IPS DF 4.7 (cell line): Measurements from ENCODE around the gene YPEL2.

Experiments
- DNase-seq: peaks from one replicate; pipeline ENCODE4 v3.0.0-alpha.2; 2013; ENCODE audit warnings: low spot score; ENCODE audit errors: extremely low read depth

Gene YPEL2

DNA sequence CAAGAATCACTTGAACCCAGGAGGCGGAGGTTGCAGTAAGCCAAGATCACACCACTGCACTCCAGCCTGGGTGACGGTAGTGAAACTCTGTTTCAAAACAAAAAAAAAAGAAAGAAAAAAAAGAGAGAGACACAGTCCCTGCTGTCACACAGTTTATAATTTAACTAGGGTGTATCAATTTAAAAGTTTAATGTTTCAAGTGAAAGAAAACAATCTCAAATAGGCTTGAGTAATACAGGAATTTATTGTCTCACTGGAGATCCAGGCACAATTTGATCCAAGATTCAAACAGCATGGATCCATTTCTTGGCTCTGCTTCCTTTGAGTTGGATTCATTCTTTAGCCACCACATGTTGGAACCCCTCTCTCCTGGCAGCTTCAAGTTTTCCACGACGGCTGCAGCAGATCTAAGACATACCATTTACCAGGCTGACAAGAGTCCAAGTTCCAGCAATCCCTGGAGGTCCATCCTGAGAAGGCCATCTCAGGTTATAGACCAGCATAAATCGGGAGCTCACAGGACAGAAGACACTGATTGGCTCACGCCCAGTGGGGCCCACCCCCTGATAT lies 97.5 kb downstream of the YPEL2 start:
- no peak for DNase-seq

DNA sequence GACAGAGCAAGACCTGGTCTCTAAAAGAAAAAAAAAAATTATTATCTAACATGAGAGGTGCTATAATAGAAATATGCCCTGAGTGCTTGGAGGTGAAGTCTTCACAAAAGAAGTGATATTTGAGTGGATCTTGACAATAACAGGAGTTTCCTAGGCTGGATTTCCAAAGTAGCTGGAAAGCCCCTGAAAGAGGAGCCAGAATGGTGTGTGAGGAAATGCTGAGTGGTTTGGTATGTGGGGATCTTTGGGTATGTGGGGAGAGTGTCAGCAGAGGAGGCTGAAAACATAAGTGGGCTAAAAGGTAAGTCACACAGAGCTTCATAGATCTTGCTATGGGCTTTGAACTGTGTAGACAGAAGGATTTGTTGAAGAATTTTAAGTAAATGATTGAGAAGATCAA lies 100.1 kb downstream of the YPEL2 start:
- DNase-seq, result no peak

DNA sequence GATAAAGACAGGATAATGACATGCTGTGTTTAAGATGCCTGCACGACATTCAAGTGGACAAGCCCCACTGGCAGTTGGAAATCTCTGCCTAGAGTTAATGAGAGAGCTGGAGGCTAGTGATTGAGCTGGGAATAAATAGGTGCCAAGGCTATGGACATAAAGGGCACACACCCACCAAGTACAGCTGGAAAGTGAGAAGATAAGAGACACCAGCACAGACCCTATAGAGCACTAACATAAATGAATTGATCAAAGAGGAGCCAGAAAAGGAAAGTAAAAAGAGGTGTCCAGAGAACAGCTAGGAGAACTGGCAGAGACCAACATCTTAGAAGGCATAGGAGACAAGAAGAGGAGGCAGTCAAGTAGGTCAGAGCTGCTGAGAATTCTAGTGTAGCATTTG lies 101.2 kb downstream of the YPEL2 start:
- DNase-seq, result no peak

DNA sequence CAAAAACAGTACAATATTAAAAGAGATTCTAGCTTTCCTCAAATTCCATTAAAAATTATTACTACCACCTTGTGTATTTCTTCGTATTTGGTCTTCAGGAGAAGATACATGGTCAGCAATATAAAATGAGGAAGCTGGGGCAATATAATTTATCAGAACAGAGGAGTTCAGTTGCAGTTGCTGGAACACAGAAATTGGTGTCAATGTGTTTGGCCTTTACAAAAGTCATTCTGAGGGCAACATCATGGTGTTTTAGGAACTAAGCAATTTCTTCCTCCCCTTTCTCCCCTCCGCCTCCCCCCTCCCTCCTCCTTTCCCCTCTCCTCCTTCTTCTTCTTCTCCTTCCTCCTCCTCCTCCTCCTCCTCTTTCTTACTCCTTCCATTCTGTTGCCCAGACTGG lies 102.1 kb downstream of the YPEL2 start:
- no peak for DNase-seq

DNA sequence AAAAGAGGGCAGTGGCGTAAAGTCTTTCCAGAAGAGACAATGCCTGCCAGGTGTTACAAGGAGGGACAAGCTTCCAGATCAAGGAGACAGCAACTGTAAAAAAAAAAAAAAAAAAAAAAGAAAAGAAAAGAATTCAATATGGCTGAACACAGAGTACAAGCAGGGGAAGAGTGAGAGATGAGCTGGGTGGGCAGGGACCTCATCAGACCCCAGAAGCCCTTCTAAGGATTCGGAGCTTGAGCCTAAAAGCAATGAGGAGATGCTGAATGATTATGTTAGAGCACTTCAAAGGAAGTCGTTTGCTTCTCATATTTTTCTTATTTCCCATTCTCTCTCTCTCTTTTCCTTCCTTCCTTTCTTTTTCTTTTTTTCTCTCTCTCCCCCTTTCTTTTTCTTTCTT lies 103.0 kb downstream of the YPEL2 start:
- no peak for DNase-seq

DNA sequence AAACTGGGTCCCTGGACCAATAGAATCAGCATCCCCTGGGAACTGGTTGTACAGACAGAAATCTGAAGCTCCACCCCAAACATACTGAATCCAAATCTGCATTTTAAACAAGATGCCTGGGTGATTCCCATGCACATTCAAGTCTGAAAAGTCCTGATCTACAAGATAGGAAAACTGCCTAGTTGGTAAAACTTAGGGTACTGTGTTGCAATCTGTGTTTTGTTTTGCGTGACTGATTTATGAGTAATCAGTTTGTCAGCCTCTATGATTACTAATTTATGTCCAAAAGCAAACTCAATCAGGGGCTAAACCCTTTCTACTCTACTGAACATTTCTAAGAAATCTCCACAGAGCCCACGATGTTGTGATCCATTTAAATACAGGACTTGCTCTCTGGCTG lies 103.8 kb downstream of the YPEL2 start:
- DNase-seq, result no peak

DNA sequence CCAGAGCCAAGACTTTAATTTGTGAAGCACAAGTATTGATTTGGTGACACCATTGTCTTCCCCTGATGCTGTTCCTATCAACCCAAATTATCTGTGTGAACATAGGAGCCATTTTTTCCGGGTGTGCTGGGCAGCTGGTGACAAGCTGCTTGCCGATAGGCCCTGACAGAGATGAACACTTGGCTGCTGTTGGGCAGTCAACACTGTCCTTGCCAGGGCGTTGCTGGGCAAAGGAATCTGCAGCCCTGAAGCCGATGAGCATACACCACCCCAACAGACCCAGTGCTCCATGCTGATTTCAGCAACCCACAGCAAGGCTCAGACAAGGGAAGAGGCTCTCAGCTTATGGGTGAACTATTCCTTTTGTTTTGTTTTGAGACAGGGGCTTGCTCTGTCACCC lies 105.4 kb downstream of the YPEL2 start:
- DNase-seq, result no peak

DNA sequence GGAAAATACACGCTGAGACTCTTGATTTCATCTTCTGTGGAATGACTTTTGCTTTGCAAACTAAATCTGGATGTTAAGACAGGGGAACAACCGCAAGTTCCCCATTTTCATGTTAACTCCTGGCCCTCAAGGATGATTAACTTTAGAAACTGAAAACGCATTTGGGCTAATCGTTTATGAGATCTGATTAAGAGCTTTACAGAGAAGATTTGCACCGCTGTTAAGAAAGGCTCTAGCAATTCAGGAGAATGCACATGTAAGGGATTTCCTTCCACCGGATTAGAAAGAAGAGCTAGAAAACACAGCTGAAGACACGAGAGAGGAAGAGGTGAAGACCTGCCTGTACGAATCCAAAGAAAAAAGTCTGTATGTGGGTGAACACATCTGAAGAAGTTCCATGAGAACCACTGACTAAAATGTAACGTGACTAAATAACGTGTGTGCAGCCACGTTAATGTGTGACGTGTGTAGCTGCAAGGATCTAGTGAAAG lies 106.4 kb downstream of the YPEL2 start:
- no peak for DNase-seq

DNA sequence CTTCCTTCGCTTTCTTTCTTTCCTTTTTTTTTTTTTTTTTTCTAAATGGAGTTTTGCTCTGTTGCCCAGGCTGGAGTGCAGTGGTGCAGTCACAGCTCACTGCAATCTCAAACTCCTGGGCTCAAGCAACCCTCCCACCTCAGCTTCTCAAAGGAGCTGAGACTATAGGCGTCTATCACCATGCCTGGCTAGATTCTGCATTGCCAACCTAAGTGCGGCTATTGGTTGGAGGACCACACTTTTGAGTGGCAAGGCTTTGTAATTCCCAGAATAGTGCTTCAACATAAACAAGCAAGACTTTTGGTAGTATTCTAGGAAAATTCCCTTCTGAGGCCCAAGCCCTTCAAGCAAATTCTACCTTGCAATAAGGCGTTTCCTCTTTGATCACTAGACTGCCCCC lies 107.8 kb downstream of the YPEL2 start:
- DNase-seq, result no peak

DNA sequence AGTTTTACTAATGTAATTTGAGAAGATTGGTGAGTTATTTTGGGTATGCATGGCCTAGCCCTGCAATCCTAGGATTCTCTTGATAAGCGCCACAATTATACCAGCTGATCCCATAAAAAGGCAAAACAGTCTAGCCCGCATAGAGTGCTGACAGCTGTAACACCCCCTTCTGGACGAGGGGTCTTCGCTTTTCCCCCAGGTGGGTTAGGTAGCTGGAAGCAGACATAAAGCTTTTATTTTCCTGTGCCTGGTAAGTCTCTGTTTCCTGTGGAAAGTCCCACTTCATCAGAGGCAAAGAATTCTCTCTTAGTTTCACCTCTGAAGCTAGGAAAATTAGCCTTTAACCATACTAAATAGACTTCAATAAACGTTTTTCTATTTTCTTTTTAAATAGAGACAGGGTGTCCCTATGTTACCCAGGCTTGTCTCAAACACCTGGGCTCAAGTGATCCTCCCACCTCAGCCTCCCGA lies 108.3 kb downstream of the YPEL2 start:
- no peak for DNase-seq

DNA sequence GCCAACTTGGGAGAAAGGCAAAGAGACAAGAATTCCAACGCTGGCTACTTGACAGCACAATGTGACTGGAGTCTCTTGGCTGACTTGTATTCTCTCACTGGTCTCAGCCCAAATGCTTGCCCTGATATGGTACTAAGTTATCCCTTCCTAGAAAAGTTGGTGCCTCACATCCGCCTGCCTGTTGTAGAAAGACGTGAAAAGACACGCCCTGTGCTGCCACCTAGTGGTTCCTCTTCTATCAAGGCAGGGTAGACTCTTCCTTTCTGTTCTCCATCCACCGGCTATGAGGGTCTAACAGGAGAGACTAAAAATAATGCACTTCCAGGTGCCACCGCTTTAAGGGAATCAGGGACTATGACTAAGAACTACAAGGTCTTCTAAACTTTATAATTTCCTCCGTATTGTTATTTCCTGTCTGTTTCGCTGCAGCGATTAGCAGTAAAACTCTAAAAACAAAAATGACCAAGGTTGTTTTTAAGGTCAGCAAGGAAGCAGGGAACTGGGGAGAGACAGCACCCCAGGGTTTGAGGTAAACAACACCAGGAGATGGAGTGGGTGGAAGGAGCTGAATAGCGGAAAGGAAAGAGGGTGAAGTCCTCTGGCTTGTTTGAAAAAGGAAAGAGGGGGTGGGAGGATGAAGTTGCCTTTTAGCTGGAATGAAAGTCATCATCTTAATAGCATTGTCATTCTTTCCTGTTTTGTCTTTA lies 109.5 kb downstream of the YPEL2 start:
- peak; percentile 95 for DNase-seq

DNA sequence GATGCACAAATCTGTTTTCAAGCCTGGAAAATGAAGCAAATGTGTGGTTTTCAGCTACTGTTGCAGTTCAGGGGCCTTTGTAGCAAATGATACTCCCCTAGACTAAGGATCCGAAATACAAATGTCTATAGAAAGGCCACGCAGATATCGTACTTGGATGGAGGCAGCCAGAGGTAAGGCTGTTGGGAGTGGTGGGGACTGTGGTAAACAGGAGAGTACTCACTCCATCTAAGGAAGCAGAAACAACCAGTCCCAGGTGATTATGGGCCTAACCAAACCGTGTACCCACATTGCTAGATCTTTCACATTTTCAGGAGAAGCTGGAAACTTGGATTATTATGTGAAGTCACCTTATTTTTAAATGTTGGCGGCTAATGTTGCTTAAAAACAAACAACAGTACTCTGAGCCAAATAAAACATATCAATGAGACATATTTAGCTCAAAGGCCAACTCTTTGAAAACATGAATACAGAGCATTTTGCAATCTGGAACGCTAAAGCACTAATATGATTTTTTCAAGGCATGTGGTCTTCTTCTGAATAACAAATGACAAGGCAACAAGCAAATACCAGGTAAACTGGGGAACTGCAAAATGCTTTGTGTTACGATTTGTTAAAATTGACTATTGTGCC lies 110.1 kb downstream of the YPEL2 start:
- no peak for DNase-seq

DNA sequence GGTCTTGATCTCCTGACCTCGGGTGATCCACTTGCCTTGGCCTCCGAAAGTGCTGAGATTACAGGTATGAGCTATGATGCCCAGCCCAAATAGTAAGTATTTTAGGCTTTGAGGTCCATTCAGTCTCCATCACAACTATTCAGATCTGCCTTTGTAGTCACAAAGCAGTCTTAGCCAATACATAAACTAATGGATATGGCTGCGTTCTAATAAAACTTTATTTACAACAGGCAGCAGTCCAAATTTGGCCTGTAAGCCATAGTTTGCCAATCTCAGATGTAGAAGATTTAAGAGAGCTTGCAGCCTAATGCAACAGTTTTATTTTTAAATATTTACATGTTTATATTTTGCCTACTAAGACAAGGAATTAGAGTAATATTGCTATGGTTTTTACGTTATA lies 111.7 kb downstream of the YPEL2 start:
- DNase-seq, result no peak
